ENCODE data around the gene EPHA6.

The EPHA6 gene

GRCh38 chr3:97662762-97663161 lies 848.4 kb downstream of the EPHA6 start:
- no peak for DNase-seq

GRCh38 chr3:97665896-97666295 lies 851.5 kb downstream of the EPHA6 start:
- DNase-seq, result no peak

- no peak for DNase-seq
Measured at GRCh38 chr3:97670952-97671351, 856.6 kb downstream of the EPHA6 start.

- no peak for DNase-seq
Measured at GRCh38 chr3:97673357-97673997, 859.1 kb downstream of the EPHA6 start.

GRCh38 chr3:97674461-97674860 lies 860.1 kb downstream of the EPHA6 start:
- no peak for DNase-seq

GRCh38 chr3:97680210-97680609 lies 865.8 kb downstream of the EPHA6 start:
- DNase-seq, result no peak

- no peak for DNase-seq
Measured at GRCh38 chr3:97680696-97681095, 866.3 kb downstream of the EPHA6 start.

- DNase-seq, result no peak
Measured at GRCh38 chr3:97684490-97684889, 870.1 kb downstream of the EPHA6 start.

- DNase-seq, result no peak
Measured at GRCh38 chr3:97686258-97686657, 871.9 kb downstream of the EPHA6 start.

GRCh38 chr3:97687734-97688133 lies 873.3 kb downstream of the EPHA6 start:
- DNase-seq, result no peak

GRCh38 chr3:97689111-97689510 lies 874.7 kb downstream of the EPHA6 start:
- DNase-seq, result no peak

- no peak for DNase-seq
Measured at GRCh38 chr3:97689962-97690361, 875.6 kb downstream of the EPHA6 start.

- DNase-seq, result no peak
Measured at GRCh38 chr3:97691354-97691753, 877.0 kb downstream of the EPHA6 start.

GRCh38 chr3:97692389-97692788 lies 878.0 kb downstream of the EPHA6 start:
- DNase-seq, result no peak

GRCh38 chr3:97692831-97693230 lies 878.4 kb downstream of the EPHA6 start:
- no peak for DNase-seq

- DNase-seq, result no peak
Measured at GRCh38 chr3:97694876-97695275, 880.5 kb downstream of the EPHA6 start.

- no peak for DNase-seq
Measured at GRCh38 chr3:97698691-97699090, 884.3 kb downstream of the EPHA6 start.

- no peak for DNase-seq
Measured at GRCh38 chr3:97699889-97700288, 885.5 kb downstream of the EPHA6 start.

GRCh38 chr3:97705764-97706163 lies 891.4 kb downstream of the EPHA6 start:
- DNase-seq, result no peak

GRCh38 chr3:97706226-97706625 lies 891.8 kb downstream of the EPHA6 start:
- DNase-seq, result no peak

GRCh38 chr3:97711654-97712053 lies 897.3 kb downstream of the EPHA6 start:
- DNase-seq, result no peak

GRCh38 chr3:97712919-97713318 lies 898.5 kb downstream of the EPHA6 start:
- peak; percentile 6 for DNase-seq

- DNase-seq, result no peak
Measured at GRCh38 chr3:97713634-97714033, 899.2 kb downstream of the EPHA6 start.

- peak; percentile 61 for DNase-seq
Measured at GRCh38 chr3:97719156-97719821, 904.9 kb downstream of the EPHA6 start.

GRCh38 chr3:97720417-97720816 lies 906.0 kb downstream of the EPHA6 start:
- DNase-seq, result no peak

Measured in NCI-H2227 treated with DMSO at 0.1 percent for 48 hours (cell line).